K562 (cell line): ENCODE results near the gene SLC4A1. TPM values are rescaled to one million over a fixed set of nuclear protein-coding genes. Genes with fewer than 3 reads are reported as not detected.

ENCODE experiments used
- ARID1B ChIP-seq: fragments of 450-650 bp; IDR thresholded peaks from 2 replicates; pipeline ENCODE4 v1.6.1; 2016; ENCODE audit warnings: antibody characterized with exemption, mild to moderate bottlenecking, inconsistent platforms
- C11orf30 ChIP-seq: fragments of 450-650 bp; IDR thresholded peaks from 2 replicates; pipeline ENCODE4 v1.6.1; 2016; ENCODE audit warnings: low read depth, mild to moderate bottlenecking
- CREBBP ChIP-seq: IDR thresholded peaks from one replicate; pipeline ENCODE4 v1.6.1; 2012; ENCODE audit warnings: low read depth, mild to moderate bottlenecking, control low read depth, inconsistent platforms, low read length
- DACH1 ChIP-seq: fragments of 450-650 bp; IDR thresholded peaks from 2 replicates; pipeline ENCODE4 v1.6.1; 2018; ENCODE audit not compliant: partially characterized antibody
- DNMT1 ChIP-seq: fragments of 450-650 bp; IDR thresholded peaks from 2 replicates; pipeline ENCODE4 v1.6.1; 2016; ENCODE audit warnings: antibody characterized with exemption, mild to moderate bottlenecking
- GTF2E2 ChIP-seq: fragments of 200-800 bp; sonication (Bioruptor generic); IDR thresholded peaks from 2 replicates; pipeline ENCODE4 v1.6.1; 2016; ENCODE audit warnings: missing genetic modification characterization, missing compliant biosample characterization
- MGA ChIP-seq: fragments of 450-650 bp; IDR thresholded peaks from 2 replicates; pipeline ENCODE4 v1.6.1; 2016; ENCODE audit warnings: mild to moderate bottlenecking, moderate library complexity
- PHB ChIP-seq: fragments of 250-450 bp; sonication (Bioruptor Pico); IDR thresholded peaks from 2 replicates; pipeline ENCODE4 v1.5.0; 2021
- PTTG1 ChIP-seq: fragments of 450-650 bp; IDR thresholded peaks from 2 replicates; pipeline ENCODE4 v1.6.1; 2016; ENCODE audit warnings: low read depth, mild to moderate bottlenecking, missing genetic modification characterization, missing compliant biosample characterization
- RUNX1 ChIP-seq: sonication (generic); IDR thresholded peaks from 2 replicates; pipeline ENCODE4 v1.6.1; 2016; ENCODE audit warnings: antibody characterized with exemption, low read depth
- TEAD1 ChIP-seq, 2 experiments: fragments of 450-650 bp in 1 of 2; sonication (generic) in 1 of 2; formaldehyde crosslinking; IDR thresholded peaks; 2 replicates each; pipeline versions ENCODE4 v1.4.0 to v1.8.0; 2020 to 2022; ENCODE audit warnings: mild to moderate bottlenecking in 2 of 2, missing genetic modification reagents in 1 of 2
- ZBTB33 ChIP-seq: sonication (generic); formaldehyde crosslinking; IDR thresholded peaks from 2 replicates; pipeline ENCODE4 v1.8.1; 2023; ENCODE audit warnings: mild to moderate bottlenecking, missing genetic modification reagents
- ZNF24 ChIP-seq: fragments of 450-650 bp; IDR thresholded peaks from 2 replicates; pipeline ENCODE4 v1.6.1; 2016
- polyA plus RNA-seq, 8 experiments: library from polyadenylated mRNA; depleted of rRNA in 4 of 8; stranded (reverse) in 5 of 8; unstranded in 3 of 8; fragments of >200 nt; fragmentation: Nextera tagmentation in 2 of 8; fragmentation: Illumina TruSeq in 1 of 8; extraction: Ambion mirVana in 2 of 8; extraction: Trizol in 1 of 8; gene quantifications; 2 replicates each; pipeline versions ENCODE4 v1.2.1 to v1.2.3, GENCODE V29; 2011 to 2014; ENCODE audit warnings: inconsistent platforms in 1 of 8, missing spikeins in 1 of 8
- total RNA-seq, 7 experiments: library from RNA; depleted of rRNA in 6 of 7; stranded (reverse); fragments of >200 nt in 6 of 7; fragmentation: Illumina TruSeq in 2 of 7; extraction: Trizol in 2 of 7; gene quantifications; 2 replicates each; pipeline versions ENCODE4 v1.2.1 to v1.2.3, GENCODE V29; 2011 to 2021; ENCODE audit warnings: low replicate concordance in 1 of 7

SLC4A1 gene
- total and polyA plus RNA-seq, 9 of the 15 experiments (the other 6 are each of a cell fraction or from before 2014, with no cell fraction given), result 0.14 to 1.00 (median 0.53) TPM

DNA sequence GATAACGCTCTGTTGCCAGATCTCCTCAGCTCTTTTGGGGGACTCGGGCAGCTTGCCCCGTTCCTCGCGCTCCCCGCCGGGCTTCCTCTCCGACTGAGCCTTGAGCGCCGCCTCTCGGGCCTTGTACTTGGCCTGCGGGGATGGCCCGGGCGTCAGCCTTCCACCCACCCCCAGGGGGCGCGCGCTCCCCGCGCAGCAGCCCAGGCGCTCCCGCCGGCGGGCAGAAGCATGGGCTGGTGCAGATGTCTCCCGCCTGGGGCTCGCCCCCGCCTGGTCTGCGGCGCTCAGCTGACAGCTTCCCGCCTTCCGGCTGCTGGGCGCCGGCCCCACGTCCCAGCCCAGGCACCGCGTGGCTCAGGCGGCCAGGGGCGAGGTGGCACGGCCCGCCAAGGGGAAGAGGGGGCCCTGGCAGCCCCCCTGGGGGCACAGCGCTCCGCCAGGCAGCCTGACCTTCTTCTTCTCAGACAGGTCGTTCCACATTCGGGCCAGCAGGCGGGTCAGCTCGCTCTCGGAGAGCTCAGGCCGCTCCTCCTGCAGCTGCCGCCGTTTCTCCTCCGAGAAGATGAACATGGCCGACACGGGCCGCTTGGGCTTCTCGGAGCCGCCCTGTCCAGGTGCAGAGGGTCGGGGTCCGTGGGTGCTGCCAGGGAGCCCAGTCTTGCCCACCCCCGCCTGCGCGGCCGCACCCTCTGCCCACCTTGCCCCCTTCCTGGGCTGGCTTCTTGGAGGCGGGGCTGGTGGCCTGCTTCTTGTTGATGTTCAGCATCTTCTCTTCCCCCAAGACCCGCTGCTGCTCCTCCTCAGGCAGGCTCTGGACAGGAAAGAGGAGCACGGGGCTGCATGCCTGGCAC, 57.4 kb downstream of the SLC4A1 start (continued):
- TF ChIP-seq MGA (peak; percentile 88), DNMT1 (no peak), RUNX1 (0 out of 2 replicates have a peak, but pooled peaks have one; percentile 26), ZBTB33 (peak; percentile 98), DACH1 (peak; percentile 91), CREBBP (no peak), PHB (CRISPR knock-in tag) (no peak), ZNF24 (peak; percentile 72; the same call in 1 of the 2 replicates), TEAD1 (CRISPR knock-in tag; IDR thresholded peaks at IDR 0.05) (peak in 1 of 2 experiments; percentile 69; a peak in 2 of 4 replicates), GTF2E2 (tag) (no peak), PTTG1 (tag) (no peak), ARID1B (peak; percentile 14; the same call in 1 of the 2 replicates), C11orf30 (no peak)
